ENCODE results near the gene MBD6.
"Not testable (repeated sequence)": the region's sequence is repeated elsewhere in the genome, so short reads cannot be mapped to it uniquely, and the experiment has no call there.

Gene MBD6

GRCh38 chr12:57500213-57500612, 22.4 kb upstream of the MBD6 start:
- TF ChIP-seq CTCF (IDR thresholded peaks at IDR 0.05; ENCODE audit: low read depth, low read length) = no peak
- no peak for DNase-seq (ENCODE audit: extremely low read depth, low read depth)

GRCh38 chr12:57502311-57502969, 20.2 kb upstream of the MBD6 start:
- not testable (repeated sequence) for DNase-seq (ENCODE audit: extremely low read depth, low read depth)

- not testable (repeated sequence) for DNase-seq (ENCODE audit: extremely low read depth, low read depth)
These were observed 16.1 kb upstream of the MBD6 start for GRCh38 chr12:57506541-57506940.

GRCh38 chr12:57507796-57508195, 14.8 kb upstream of the MBD6 start:
- not testable (repeated sequence) for DNase-seq (ENCODE audit: extremely low read depth, low read depth)

GRCh38 chr12:57511161-57511560, 11.5 kb upstream of the MBD6 start:
- TF ChIP-seq CTCF (IDR thresholded peaks at IDR 0.05; ENCODE audit: low read depth, low read length) = no peak
- no peak for DNase-seq (ENCODE audit: extremely low read depth, low read depth)

- TF ChIP-seq CTCF (IDR thresholded peaks at IDR 0.05; ENCODE audit: low read depth, low read length) = no peak
- no peak for DNase-seq (ENCODE audit: extremely low read depth, low read depth)
These were observed 10.9 kb upstream of the MBD6 start for GRCh38 chr12:57511588-57512325.

GRCh38 chr12:57512665-57513064, 10.0 kb upstream of the MBD6 start:
- no peak for DNase-seq (ENCODE audit: extremely low read depth, low read depth)
- TF ChIP-seq CTCF (IDR thresholded peaks at IDR 0.05; ENCODE audit: low read depth, low read length) = no peak

GRCh38 chr12:57513266-57513665, 9.4 kb upstream of the MBD6 start:
- no peak for TF ChIP-seq CTCF (IDR thresholded peaks at IDR 0.05; ENCODE audit: low read depth, low read length)
- DNase-seq (ENCODE audit: extremely low read depth, low read depth) = no peak

GRCh38 chr12:57513677-57514076, 8.9 kb upstream of the MBD6 start:
- not testable (repeated sequence) for DNase-seq (ENCODE audit: extremely low read depth, low read depth)

- DNase-seq (ENCODE audit: extremely low read depth, low read depth) = not testable (repeated sequence)
These were observed 8.4 kb upstream of the MBD6 start for GRCh38 chr12:57514246-57514645.

All from AG09319 (cell line).